HG02571 (cell line): ENCODE measurements around the gene CFAP299.

Experiments used
- ATAC-seq: cut with Tn5 transposase; IDR thresholded peaks from one replicate; pipeline ENCODE4 v1.9.1; 2021; ENCODE audit warnings: mild to moderate bottlenecking, moderate library complexity; ENCODE audit not compliant: unreplicated experiment

The CFAP299 gene

GRCh38 chr4:80903020-80903419 lies 567.5 kb downstream of the CFAP299 start:
- no peak for ATAC-seq

DNA sequence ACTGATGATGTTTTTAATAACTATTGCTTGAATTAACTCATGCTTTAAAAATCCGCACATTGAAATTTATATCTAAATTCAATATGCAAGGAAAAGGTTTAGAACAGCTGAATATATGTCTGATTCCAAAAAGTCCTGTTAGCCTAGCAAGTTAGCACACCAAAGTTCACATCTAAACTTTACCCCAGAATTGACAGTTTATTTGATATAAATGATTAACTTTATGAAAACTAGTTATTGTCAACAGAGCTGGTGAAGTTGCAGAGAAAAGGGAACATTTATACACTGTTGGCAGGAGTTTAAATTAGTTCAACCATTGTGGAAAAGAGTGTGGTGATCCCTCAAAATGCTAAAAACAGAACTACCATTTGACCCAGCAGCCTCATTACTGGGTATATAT lies 574.4 kb downstream of the CFAP299 start:
- no peak for ATAC-seq

DNA sequence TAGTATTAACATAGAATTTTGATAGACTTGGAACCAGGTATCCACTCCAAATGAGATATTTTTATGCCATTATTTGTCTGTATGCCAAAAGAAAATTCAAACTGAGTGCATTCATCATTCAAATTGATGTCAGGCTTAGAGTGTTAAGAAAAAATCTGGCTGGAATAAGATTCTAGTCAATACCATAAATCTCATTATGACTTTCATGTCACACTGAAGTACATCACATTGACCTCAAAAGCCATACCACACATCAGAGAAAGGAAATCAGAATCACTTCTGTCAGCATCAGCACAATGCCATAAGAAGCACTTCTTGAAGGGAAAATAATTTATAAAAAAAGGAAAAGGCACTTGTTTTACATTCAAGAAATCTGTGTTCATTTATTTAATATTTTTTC lies 575.9 kb downstream of the CFAP299 start:
- no peak for ATAC-seq

GRCh38 chr4:80912350-80912749 lies 576.8 kb downstream of the CFAP299 start:
- ATAC-seq: no peak

DNA sequence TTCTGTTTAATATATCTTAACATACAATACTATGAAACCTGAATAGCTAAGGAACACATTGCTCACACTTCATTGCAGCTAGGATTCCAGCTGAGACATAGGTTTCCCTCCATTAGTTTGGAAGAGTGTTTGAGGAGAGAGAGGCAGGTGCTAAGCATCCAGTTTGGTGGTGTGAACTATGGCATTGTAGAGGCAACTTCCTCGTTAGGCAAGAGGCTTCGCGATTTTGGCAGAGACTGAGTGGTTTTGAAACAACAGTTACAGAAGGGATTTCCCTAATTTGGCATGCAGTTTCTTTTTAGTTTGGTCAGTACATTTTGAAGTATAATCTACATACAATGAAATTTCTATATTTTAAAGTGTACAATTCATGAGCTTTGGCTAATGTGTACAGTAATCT lies 577.9 kb downstream of the CFAP299 start:
- ATAC-seq: peak; percentile 87

- ATAC-seq: no peak
These were observed 581.2 kb downstream of the CFAP299 start for GRCh38 chr4:80916770-80917169.

DNA sequence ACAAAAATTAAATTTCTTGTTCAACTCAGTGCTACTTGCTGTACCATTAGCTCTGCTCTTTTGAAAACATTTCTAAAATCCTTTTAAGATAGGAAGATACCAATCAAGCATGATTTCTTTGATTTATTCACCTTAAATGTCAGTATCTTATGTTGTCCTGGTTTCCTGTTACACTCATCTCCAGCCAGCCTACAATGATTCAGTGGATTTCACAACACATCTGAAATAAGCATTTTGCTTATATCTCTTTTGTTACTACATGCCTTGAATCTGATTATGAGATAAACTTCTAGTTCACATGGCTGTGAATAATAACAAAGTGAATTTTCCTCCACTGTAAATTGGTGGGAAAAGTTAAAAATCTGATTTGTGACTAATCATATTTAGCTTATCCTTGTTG lies 582.5 kb downstream of the CFAP299 start:
- ATAC-seq: no peak

GRCh38 chr4:80921441-80921840 lies 585.9 kb downstream of the CFAP299 start:
- ATAC-seq: no peak

- no peak for ATAC-seq
These were observed 587.4 kb downstream of the CFAP299 start for GRCh38 chr4:80922941-80923340.

DNA sequence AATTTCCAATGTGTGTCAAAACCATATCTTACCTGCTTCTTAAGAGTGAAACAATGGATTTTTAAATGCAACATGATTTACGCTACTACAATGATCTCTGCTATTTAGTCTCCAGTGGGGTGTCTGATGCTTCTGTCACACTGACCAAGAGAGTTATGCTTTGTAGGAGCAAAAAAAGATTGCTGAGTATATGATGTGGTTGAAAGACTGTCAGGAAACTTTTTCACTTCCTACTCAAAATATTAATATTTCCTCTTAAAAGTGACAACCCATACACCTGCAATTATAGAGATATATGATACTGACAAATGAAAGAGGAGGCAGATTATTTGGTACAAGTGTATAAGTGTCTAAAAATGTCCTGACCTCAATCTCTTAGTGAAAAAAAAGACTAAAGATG lies 589.8 kb downstream of the CFAP299 start:
- ATAC-seq: no peak

GRCh38 chr4:80926446-80926845 lies 590.9 kb downstream of the CFAP299 start:
- ATAC-seq: no peak

DNA sequence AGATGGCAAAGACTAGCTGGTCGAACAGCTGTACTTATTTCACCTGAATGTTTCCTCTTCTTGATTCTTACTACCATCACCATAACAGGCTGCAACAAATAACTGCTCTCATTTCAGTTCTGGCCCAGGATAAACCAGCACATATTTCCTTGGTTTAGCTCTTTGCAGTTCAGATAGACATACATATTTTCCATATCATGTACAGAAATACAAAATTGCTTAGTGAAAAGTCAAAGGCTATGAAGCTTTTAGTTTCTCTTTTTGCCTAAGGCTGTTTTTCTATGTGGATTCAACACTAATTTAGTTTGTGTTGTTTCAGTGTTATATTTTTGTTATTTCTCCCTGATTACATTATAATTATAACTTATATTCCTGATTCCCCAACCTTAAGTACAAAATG lies 591.4 kb downstream of the CFAP299 start:
- ATAC-seq: no peak

GRCh38 chr4:80927420-80927819 lies 591.9 kb downstream of the CFAP299 start:
- no peak for ATAC-seq

GRCh38 chr4:80931631-80932081 lies 596.1 kb downstream of the CFAP299 start:
- ATAC-seq: no peak

- ATAC-seq: no peak
These were observed 612.6 kb downstream of the CFAP299 start for GRCh38 chr4:80948141-80948540.

DNA sequence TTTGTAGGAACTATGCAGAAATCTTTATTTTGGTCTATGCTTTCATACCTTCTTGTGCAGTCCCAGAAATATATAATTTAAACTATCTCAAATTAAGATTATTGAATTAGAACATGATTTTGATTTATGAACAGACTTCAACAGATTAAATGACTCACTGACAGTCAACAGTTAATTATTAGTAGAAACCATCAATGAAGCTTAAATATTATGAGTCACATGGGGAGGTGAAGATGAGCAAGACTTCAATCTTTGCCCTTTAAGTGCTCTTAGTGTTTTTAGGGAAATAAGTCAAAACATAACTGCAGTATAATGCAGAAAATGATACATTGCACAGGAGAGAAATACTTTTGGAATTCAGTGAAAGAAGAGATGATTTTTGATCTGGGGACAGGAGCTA lies 613.5 kb downstream of the CFAP299 start:
- ATAC-seq: no peak

GRCh38 chr4:80956421-80956820 lies 620.9 kb downstream of the CFAP299 start:
- no peak for ATAC-seq

GRCh38 chr4:80963051-80963450 lies 627.5 kb downstream of the CFAP299 start:
- no peak for ATAC-seq

DNA sequence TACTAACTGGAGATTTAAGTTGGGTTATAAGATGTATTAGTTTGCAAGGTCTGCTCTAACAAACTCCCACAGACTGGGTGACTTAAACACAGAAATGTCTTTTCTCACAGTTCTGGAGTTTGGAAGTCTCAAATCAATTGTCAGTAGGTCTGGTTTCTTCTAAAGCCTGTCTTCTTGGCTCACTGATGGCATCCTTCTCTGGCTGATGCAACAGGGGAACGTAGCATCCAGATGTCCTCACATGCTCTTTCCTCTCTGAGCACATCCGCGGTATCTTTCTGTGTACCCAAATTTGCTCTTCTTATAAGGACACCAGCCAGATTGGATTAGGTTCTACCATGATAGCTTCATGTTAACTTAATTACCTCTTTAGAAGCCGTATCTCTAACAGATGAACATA lies 631.8 kb downstream of the CFAP299 start:
- no peak for ATAC-seq

DNA sequence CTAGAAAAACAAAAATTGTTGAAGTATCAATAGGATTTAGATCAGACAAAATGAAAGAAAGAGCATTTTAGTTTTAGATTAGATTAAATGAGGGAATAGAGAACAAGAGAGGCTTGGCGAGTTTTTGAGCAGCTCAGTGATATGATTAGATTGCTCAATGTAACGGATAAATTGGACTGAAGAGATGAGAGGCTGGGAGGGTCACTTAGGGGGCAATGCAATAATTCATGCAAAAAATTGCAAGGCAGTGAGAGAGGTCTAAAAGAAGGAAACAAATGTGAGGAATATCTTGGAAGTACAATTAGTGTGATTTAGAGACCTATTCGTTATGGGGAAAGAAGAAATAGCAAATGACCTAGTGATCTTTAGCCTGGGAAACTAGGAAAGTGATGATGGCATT lies 644.7 kb downstream of the CFAP299 start:
- no peak for ATAC-seq

- ATAC-seq: no peak
These were observed 650.5 kb downstream of the CFAP299 start for GRCh38 chr4:80986011-80986410.

GRCh38 chr4:80989921-80990544 lies 654.5 kb downstream of the CFAP299 start:
- ATAC-seq: peak; percentile 59

- no peak for ATAC-seq
These were observed 655.3 kb downstream of the CFAP299 start for GRCh38 chr4:80990851-80991250.
